HT-29 (cell line): ENCODE results near the gene PRRT1B. TPM values are rescaled to one million over a fixed set of nuclear protein-coding genes. Genes with fewer than 3 reads are reported as not detected.

ENCODE experiments used
- DNase-seq: peaks from one replicate; pipeline ENCODE4 v3.0.0-alpha.2; 2015; ENCODE audit warnings: low spot score
- total RNA-seq: library from RNA; depleted of rRNA; stranded (reverse); fragments of >200 nt; shearing (Covaris generic); gene quantifications from 2 replicates; pipeline ENCODE4 v1.2.3, GENCODE V29; 2014; rRNA removed

Gene PRRT1B
- total RNA-seq, 1 experiment from 2014 or later = 0.23 TPM

DNA sequence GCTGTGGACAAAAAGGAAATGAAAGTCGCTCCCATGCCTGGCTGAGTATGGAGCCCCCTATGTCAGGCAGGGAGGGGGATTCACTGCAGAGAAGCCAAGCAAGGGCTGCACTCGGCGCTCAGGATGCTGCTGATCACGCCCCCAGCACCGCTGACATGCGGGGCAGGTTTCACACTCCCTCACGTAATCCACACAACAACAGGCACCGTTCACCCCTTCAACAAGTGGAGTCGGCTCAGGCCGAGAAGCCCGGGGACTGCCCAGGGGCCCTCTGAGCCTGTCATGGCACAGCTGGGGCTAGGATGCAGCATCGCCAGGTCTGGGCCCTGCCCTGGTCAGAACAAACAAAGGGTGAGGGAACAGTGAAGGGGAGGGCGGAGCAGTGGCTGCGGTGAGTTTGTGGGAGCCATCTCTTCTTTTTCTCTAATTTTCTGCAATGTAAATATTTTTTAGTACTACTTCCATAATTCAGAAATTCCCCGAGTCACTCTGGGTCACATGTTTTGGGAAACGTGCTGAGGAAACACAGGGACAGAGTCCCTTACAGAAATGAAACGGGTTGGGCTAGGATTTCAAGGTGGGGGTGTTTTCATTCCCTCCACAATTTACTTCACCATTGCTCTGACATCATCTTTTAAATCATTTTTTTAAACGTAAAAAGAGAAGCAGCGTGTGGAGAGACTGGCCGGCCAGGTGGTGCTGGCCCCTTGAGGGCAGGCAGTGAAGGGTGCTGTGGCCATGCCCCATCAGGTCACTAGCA, 49.8 kb downstream of the PRRT1B start:
- DNase-seq = no peak

DNA sequence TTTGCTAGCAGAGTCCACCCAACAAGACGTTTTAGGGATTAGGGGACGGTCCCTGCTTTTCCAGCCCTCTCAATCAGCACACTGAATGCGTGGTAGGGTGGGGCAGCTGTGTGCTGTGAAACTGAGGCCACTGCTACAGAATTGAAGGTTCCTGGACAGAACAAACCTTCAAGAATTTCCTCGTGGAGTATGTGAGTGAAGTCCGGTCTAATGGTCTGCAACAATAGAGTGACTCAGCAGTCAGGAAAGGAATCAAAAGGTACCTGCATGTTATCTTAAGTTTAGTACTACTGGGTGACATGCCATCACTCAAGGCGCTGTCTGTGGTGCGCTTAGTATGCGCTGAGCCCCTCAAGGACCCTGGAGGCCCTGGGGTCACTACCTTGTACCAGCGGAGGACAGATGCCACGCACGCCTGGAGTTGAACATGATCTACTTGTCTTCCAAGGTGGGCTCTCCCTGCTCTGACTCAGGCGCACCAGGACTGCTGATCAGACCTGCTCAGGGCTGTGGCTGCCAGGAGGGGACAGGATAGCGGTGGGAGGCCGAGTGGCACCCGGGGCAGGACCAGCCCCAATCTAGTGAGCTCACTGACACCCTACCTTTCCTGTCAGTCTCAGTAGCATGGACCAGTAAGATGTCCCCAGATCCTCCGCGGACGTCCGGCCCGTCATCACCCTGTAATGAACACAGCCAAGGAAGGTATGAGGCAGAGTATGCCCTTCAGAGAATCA, 50.5 kb downstream of the PRRT1B start:
- no peak for DNase-seq

DNA sequence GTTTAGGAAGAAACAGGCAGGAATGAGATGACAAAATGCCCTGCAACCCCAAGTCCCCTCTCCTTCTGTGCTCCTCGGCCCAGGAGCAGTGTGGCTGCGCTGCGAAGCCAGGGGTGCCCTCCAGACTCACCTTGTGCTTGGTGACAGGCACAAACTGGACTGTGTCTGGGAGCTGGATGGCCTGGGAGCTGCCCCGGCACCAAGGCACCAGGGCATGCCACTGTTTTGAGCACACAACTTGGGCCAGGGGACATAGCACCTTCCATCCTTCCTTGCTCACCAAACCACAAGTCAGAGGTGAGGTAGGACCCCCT, 51.1 kb downstream of the PRRT1B start:
- no peak for DNase-seq

DNA sequence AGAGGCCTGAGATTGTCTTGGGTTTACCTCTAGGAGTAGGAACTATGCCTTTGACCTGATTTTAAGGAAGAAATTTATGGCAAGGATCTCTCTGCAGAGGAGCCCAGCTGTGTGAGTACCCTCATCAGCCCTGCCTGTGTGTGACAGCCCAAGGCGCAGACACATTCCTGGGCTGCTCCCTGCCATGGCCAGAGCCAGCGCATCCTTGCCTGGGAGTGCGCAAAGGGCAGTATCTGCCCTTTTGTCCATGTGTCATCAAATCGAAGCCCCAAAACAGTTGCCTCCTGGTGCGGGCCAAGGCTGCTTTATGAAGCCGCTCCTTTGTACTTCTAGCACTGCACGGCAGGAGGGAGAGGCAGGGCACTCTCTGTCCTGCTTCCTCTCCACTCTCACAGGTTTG, 51.9 kb downstream of the PRRT1B start:
- DNase-seq = no peak

DNA sequence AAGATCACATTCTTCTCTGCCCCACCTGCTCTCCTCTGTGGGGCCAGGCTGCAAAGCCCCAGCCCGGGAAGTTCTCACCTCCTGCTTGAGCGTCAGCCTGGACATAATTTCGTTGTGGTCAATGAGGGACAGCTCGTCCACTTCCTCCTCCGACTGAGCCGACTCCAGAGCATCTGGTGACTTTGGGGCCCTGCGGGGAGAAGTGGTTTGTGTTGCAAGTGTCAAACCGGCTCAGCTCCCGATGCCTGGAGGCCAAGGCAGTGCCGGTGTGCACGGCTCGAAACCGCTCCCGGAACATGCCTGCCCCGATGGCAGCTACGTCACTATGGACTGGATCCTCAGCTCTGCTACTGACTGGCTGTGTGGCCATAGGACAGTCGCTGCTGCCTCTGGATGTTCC, 52.8 kb downstream of the PRRT1B start:
- DNase-seq = no peak

DNA sequence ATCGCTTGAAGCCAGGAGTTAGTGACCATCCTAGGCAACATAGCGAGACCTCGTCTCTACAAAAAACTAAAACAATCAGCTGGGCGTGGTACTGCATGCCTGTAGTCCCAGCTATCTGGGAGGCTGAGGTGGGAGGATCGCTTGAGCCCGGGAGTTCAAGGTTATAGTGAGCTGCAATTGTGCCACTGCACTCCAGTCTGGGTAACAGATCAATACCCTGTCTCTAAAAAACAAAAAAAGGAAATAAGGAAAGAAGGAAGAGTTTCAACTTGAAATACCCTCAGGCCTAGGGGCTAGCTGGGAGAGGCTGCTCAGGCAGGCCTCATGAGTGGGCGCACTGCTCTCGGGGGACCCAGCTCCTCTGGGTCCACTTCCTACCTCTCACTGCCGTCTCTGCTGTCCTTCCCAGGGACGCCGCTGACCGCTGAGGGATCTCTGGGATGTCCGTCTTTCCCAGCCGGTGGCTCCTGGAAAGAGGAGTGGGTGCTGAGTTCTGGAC, 56.4 kb downstream of the PRRT1B start:
- DNase-seq = no peak

DNA sequence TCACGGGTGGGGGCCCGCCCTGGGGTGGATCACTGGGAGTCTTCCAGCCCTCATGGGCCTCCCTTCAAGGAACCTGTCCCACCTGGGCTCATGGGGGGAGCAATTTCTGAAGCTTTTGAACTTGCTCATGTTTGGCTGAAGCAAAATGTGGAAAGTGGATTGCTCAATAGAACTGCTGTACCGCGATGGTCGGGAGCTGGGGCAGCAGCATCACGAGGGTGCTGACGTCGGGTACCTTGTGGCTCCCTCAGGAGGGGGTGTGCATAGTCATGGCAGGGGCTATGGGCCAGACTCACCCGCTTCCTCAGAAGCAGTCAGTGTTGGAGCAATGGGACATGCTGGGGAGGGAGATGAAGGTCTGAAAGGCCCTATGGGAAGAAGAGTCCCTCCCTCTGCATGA, 57.9 kb downstream of the PRRT1B start:
- DNase-seq = no peak

DNA sequence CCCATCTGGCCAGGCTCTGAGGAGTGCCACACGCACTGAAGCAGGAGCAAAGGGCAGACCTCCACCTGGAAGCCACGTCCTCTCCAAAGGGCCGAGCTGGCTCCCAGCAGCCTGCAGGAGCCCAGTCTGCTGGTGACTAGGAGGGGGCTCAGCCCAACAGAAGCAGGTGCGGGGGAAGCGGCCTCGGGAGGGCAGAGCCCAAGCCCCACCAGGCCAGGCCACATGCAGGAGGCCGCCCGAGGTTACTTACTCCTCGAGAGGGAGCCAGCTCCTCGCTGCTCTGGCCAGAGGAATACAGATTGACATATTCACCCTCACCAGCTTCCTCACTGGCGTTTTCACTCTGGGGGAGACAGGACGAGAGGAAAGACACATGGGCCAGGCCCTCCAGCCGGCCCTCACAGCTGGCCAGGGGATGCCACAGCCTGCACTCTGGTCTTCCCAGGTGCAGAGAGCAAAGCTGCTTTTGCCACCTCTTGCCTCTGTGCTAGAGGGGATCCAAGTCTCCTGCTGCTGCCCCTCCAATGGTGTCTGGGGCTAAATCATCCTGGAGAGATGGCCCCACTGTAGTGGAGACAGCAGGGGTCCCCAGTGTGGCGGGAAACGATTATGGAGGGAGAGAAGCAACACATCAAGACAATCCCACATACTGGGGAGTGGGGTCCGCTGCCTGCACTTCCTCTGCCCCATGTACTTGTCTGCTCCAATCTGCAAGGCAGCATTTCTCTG, 58.6 kb downstream of the PRRT1B start:
- DNase-seq = no peak

DNA sequence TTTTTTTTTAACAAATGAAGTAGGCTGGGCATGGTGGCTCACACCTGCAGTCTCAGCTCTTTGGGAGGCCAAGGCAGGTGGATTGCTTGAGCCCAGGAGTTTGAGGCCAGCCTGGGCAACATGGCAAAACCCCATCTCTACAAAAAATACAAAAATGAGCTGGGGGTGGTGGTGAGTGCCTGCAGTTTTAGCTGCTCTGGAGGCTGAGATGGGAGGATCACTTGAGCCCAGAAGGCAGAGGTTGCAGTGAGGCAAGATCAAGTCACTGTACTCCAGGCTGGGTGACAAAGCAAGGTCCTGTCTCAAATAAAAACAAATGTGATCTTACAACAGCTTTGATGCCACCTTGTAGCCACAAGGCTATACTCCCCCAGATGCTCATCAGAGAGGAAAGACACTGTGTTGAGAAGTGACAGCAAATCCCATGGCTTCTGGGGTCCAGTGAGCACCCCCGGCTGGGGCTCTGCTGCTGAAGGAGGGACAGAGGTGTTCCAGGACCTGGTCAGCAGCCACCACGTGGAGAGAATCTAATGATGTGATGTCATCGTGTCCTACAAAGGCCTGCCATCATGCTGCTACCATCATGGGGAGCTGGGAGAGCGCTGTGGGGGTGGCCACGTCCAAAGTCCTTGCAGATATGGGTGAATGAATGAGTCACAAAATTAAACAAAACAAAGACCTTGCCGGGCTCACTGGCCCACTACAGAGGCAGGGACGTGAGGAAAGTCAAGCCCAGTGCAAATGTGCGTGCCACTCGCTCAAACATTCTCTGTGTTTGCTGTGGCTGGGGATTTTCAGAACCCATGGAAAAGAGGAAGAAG, 60.7 kb downstream of the PRRT1B start:
- DNase-seq = peak; percentile 40

DNA sequence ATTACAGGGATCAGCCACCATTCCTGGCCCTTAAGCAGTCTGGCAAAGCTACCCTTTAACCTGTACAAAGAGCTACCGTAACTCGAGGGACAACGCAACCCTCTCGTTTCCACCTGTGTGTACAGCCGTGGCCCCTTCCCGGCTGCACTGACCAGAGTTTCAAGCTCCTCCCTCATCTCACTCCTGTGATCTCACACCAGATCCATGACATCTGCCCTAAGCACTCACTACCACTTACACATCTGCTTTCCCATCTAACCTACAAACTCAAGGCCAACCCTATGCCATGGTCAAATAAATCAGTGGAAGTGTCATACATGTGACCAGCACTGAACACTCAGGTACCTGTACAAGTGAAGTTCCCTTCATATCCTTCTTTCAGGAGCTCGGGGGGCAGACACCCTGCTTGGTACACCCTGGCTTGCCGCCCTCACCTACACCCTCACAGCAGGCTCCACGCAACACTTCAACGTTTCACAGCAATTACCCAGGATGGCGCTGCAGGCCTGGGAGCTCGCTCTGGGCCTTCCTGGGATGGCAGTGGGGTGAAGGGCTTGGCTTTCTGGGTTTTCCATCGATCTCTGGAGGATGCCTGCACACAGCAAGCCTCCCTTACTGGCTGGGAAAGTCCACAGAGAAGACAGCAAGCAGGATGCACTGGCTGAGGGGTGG, 61.7 kb downstream of the PRRT1B start:
- no peak for DNase-seq

DNA sequence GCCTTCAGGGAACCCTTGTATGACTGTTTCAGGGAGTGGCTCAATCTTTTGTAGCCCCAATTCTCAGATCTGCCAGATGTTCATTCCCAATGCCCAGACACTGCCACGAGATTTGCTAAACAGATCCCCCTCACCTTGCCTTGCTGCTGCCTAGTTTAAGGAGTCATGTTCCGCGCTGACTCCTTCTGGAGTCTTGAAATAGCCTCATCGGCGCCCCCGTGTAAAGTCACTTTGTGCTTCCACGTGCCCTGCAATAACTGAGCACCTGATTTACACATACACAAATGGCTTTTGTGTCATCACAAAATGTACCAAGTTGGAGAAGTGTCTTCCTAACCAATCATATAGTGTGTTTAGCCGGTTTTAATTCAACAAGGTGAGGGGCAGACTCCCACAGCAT, 62.3 kb downstream of the PRRT1B start:
- no peak for DNase-seq

DNA sequence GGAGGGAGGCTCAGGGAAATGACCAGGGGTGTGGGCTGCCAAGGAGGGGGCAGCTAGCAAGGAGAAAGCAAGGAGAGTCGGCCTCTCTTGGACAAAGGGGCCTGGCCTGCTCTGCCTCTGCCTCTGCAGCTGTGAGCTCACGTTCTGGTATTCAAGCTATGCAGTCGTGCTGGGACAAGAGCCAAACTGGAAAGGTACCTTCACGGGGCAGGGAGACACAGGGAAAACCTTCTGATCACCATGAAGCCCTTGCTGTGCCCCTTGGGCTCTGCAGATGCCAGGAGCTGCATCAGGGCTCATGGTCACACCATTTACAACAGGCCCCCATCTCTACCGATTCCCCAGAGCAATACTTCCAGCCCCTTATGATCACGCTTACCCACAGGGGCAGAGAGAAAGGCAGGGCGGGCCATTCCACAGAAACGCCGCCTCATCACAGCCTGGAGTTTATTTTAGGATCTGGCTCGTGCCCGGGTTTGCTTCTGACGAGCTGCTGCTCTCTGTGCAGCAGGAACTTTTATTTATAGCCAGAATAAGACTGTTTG, 63.2 kb downstream of the PRRT1B start:
- peak; percentile 58 for DNase-seq

Other genes with a start within 250 kb of the PRRT1B start
- gene PRRC2B, start 151.4 kb upstream of the PRRT1B start, total RNA-seq = 96.5 and 106 TPM in 2 replicates
- gene POMT1, start 42.6 kb upstream of the PRRT1B start, total RNA-seq = 22.1 and 26.2 TPM in 2 replicates
- 22.1 and 34.0 TPM in 2 replicates for gene UCK1, start 14.3 kb upstream of the PRRT1B start, total RNA-seq
- gene RAPGEF1, start 194.6 kb downstream of the PRRT1B start, total RNA-seq = 15.7 and 15.8 TPM in 2 replicates